HL-60 (cell line): ENCODE data around the gene GRIK1.

Experiments
- DNase-seq, 2 experiments: peaks; one replicate each; pipeline ENCODE4 v3.0.0-alpha.2; 2010 to 2020; ENCODE audit warnings: low read depth in 1 of 2, low spot score in 1 of 2
- H3K27ac ChIP-seq: fragments of 250-450 bp; sonication (Bioruptor Pico); replicated peaks from 2 replicates; pipeline ENCODE4 v1.5.1; 2020; ENCODE audit warnings: mild to moderate bottlenecking, moderate library complexity
- H3K27me3 ChIP-seq: fragments of 250-450 bp; sonication (Bioruptor Pico); 2 replicates; pipeline ENCODE4 v1.5.1; 2021; ENCODE audit warnings: mild to moderate bottlenecking, moderate library complexity; ENCODE audit not compliant: insufficient read depth, poor library complexity, severe bottlenecking
- H3K4me3 ChIP-seq: replicated peaks from 2 replicates; pipeline ENCODE4 v1.5.1; 2011; ENCODE audit warnings: mild to moderate bottlenecking, control low read depth, low read length; ENCODE audit not compliant: insufficient read depth
- CTCF ChIP-seq: IDR thresholded peaks from one replicate; pipeline ENCODE4 v1.5.1; 2011; ENCODE audit warnings: low read length, control low read depth, inconsistent platforms; ENCODE audit not compliant: insufficient read depth
- GABPA ChIP-seq: IDR thresholded peaks from 2 replicates; pipeline ENCODE4 v1.6.1; 2012; ENCODE audit warnings: low read depth
- POLR2AphosphoS5 ChIP-seq: IDR thresholded peaks from 2 replicates; pipeline ENCODE4 v1.6.1; 2012; ENCODE audit warnings: low read depth
- REST ChIP-seq: IDR thresholded peaks from 2 replicates; pipeline ENCODE4 v1.6.1; 2012; ENCODE audit warnings: low read depth; ENCODE audit not compliant: insufficient replicate concordance
- SPI1 ChIP-seq: IDR thresholded peaks from 2 replicates; pipeline ENCODE4 v1.6.1; 2012; ENCODE audit warnings: low read depth, mild to moderate bottlenecking, borderline replicate concordance

The GRIK1 gene

GRCh38 chr21:29860346-29860745 is 79.5 kb downstream of the GRIK1 start:
- no peak overlapping the region for H3K27ac ChIP-seq
- no peak for DNase-seq
- H3K27me3 ChIP-seq: no peaks in the 10 kb centered on the region
- TF ChIP-seq CTCF (no peak), SPI1 (no peak), POLR2AphosphoS5 (no peak), GABPA (no peak), REST (no peak)
- no peak overlapping the region for H3K4me3 ChIP-seq

- no peaks in the 10 kb centered on the region for H3K27me3 ChIP-seq
- DNase-seq: no peak
- no peak for TF ChIP-seq REST
- no peak for TF ChIP-seq SPI1
- TF ChIP-seq GABPA: no peak
- no peak for TF ChIP-seq CTCF
- no peak for TF ChIP-seq POLR2AphosphoS5
- no peak overlapping the region for H3K4me3 ChIP-seq
- no peak overlapping the region for H3K27ac ChIP-seq
Measured at GRCh38 chr21:29857150-29857549, 82.6 kb downstream of the GRIK1 start.

- H3K27me3 ChIP-seq: no peaks in the 10 kb centered on the region
- H3K27ac ChIP-seq: no peak overlapping the region
- no peak overlapping the region for H3K4me3 ChIP-seq
- no peak for DNase-seq
- TF ChIP-seq SPI1 (no peak), GABPA (no peak), REST (no peak), CTCF (no peak), POLR2AphosphoS5 (no peak)
Measured at GRCh38 chr21:29854795-29855194, 85.0 kb downstream of the GRIK1 start.
